ENCODE data around the gene PLEKHH2.
A peak's percentile ranks its signal among the peaks of the same experiment; 100 is the strongest.

PLEKHH2 gene

DNA sequence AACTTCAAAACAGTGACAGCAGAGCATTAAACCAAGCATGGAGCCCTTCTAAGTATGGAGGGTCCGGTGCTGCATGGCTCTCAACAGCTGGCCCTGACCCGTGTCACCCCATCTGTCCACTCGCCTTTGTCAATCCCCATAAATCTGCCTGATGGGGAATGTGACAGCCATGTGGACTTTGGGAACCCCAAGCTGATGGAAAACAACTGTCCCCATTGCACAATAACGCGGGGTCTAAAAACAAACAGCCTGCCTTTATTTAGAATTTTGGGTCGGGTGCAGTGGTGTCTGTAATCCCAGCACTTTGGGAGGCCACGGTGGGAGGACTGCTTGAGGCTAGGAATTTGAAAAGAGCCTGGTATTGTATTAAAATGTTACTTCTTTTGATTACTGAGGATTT, 24.1 kb upstream of the PLEKHH2 start:
- Histone ChIP-seq H3K4me1 (no peaks in the 10 kb centered on the region), H3K4me2 (ENCODE audit: low read length) (no peak overlapping the region), H3K27ac (no peak overlapping the region), H3K36me3 (ENCODE audit: control insufficient read depth, insufficient read depth, low read length) (no peaks in the 10 kb centered on the region), H3K9ac (no peak overlapping the region), H3K79me2 (no peaks in the 10 kb centered on the region), H3K4me3 (ENCODE audit: low read depth, low read length) (no peak overlapping the region), H3K27me3 (ENCODE audit: control insufficient read depth, insufficient read depth, low read length) (no peaks in the 10 kb centered on the region), H2AFZ (peak overlapping the region; percentile 25), H3K9me3 (ENCODE audit: control insufficient read depth, low read length) (no peaks in the 10 kb centered on the region)
- TF ChIP-seq, protein P1, sequence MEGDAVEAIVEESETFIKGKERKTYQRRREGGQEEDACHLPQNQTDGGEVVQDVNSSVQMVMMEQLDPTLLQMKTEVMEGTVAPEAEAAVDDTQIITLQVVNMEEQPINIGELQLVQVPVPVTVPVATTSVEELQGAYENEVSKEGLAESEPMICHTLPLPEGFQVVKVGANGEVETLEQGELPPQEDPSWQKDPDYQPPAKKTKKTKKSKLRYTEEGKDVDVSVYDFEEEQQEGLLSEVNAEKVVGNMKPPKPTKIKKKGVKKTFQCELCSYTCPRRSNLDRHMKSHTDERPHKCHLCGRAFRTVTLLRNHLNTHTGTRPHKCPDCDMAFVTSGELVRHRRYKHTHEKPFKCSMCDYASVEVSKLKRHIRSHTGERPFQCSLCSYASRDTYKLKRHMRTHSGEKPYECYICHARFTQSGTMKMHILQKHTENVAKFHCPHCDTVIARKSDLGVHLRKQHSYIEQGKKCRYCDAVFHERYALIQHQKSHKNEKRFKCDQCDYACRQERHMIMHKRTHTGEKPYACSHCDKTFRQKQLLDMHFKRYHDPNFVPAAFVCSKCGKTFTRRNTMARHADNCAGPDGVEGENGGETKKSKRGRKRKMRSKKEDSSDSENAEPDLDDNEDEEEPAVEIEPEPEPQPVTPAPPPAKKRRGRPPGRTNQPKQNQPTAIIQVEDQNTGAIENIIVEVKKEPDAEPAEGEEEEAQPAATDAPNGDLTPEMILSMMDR (IDR thresholded peaks at IDR 0.05) = no peak

DNA sequence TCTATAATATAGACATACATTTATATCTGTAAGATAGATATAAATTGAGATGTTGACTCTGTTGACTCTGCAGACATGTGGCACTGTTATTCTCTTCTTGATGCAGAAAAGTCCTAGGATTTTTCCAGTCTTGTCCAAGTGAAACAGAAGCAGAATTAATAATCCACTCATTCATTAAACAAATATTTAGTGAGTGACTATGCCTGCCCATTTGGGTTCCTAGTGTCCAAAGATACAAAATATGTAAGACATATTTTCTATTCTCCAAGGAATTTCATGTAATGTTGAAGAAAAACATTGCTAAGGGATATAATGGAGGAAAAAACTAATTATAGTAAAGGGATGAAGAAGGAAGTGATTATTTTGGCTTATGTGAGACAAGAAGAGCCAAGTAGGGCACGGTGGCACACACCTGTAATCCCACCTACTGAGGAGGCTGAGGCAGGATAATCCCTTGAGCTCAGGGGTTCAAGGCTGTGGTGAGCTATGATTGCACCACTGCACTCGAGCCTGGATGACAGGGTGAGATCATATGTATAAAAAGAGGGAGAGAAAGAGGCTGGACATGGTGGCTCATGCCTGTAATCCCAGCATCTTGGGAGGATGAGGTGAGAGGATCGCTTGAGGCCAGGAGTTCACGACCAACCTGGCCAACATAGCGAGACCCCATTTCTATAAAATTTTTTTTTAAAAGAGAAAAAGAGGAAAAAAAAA, 19.9 kb upstream of the PLEKHH2 start:
- TF ChIP-seq, protein P1 (IDR thresholded peaks at IDR 0.05) = no peak
- Histone ChIP-seq H3K36me3 (ENCODE audit: control insufficient read depth, insufficient read depth, low read length) (no peaks in the 10 kb centered on the region), H2AFZ (no peak overlapping the region), H3K4me2 (ENCODE audit: low read length) (no peak overlapping the region), H3K9ac (no peak overlapping the region), H3K79me2 (no peaks in the 10 kb centered on the region), H3K27ac (no peak overlapping the region), H3K27me3 (ENCODE audit: control insufficient read depth, insufficient read depth, low read length) (no peaks in the 10 kb centered on the region), H3K4me3 (ENCODE audit: low read depth, low read length) (no peak overlapping the region), H3K4me1 (no peaks in the 10 kb centered on the region), H3K9me3 (ENCODE audit: control insufficient read depth, low read length) (no peaks in the 10 kb centered on the region)

DNA sequence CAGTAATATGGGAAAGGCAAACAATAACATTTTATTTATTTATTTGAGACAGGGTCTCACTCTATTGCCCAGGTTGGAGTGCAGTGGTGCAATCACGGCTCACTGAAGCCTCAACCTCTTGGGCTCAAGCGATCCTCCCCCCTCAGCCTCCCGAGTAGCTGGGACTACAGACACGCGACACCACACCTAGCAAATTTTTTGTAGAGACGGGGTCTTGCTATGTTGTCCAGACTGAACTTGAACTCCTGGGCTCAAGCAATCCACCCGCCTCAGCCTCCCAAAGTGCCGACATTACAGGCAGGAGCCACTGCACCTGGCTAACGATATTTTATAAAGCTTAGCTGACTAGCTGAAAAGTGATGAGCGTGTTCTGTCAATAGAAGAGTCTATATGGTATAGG, 17.5 kb upstream of the PLEKHH2 start:
- Histone ChIP-seq H2AFZ (no peak overlapping the region), H3K27me3 (ENCODE audit: control insufficient read depth, insufficient read depth, low read length) (no peaks in the 10 kb centered on the region), H3K9ac (no peak overlapping the region), H3K79me2 (no peaks in the 10 kb centered on the region), H3K27ac (no peak overlapping the region), H3K4me1 (no peaks in the 10 kb centered on the region), H3K4me2 (ENCODE audit: low read length) (no peak overlapping the region), H3K36me3 (ENCODE audit: control insufficient read depth, insufficient read depth, low read length) (no peaks in the 10 kb centered on the region), H3K9me3 (ENCODE audit: control insufficient read depth, low read length) (no peaks in the 10 kb centered on the region), H3K4me3 (ENCODE audit: low read depth, low read length) (no peak overlapping the region)
- TF ChIP-seq, protein P1 (IDR thresholded peaks at IDR 0.05) = no peak

DNA sequence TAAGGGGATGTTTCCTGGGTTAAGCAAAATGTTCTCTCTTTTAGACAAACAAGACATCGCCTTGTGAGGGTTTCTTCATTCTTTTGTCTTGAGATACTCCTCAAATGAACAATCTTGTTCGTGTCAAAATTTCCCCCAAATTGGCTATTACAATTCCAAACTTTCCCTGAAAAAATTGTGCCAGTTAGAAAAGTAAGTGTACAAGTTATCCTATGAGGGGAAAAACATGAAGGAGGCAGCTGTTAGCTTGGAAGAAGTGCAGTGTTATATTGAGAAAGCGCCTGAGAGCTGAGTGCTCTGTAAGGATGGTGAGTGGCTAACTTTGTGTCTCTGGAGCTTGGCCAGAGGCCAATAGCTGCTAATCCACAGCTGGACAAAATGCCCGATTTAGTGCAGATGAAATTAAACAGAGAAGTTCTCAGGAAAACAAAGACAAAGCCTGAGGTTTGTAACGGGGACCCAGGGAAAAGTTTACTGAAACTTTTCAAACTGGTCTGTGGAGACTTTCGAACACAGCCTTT, 14.1 kb upstream of the PLEKHH2 start:
- Histone ChIP-seq H3K4me1 (no peaks in the 10 kb centered on the region), H2AFZ (no peak overlapping the region), H3K4me2 (ENCODE audit: low read length) (no peak overlapping the region), H3K79me2 (no peaks in the 10 kb centered on the region), H3K4me3 (ENCODE audit: low read depth, low read length) (no peak overlapping the region), H3K9me3 (ENCODE audit: control insufficient read depth, low read length) (no peaks in the 10 kb centered on the region), H3K36me3 (ENCODE audit: control insufficient read depth, insufficient read depth, low read length) (no peaks in the 10 kb centered on the region), H3K9ac (no peak overlapping the region), H3K27ac (no peak overlapping the region), H3K27me3 (ENCODE audit: control insufficient read depth, insufficient read depth, low read length) (no peaks in the 10 kb centered on the region)
- TF ChIP-seq, protein P1 (IDR thresholded peaks at IDR 0.05) = no peak
